HepG2 (cell line): ENCODE results near the gene HCFC2. TPM values are rescaled to one million over a fixed set of nuclear protein-coding genes. Genes with fewer than 3 reads are reported as not detected.

Experiments used
- ATAC-seq: fragments of 200-7000 bp; cut with Tn5 transposase; 3 replicates; pipeline ENCODE4 v1.9.1; 2020; ENCODE audit warnings: mild to moderate bottlenecking, moderate library complexity
- BruUV-seq: library from RNA; stranded (reverse); fragments of 400-500 nt; replicated peaks from 2 replicates; lab custom pipeline; 2021; lab: Mats Ljungman, UMichigan
- CTCF ChIA-PET: fragments of 300-600 bp; formaldehyde crosslinking; extraction: SDS; loops from one replicate; lab custom pipeline; 2021; ENCODE audit warnings: low total read pairs, inconsistent platforms, low intra/inter-chr PET ratio; lab: Yijun Ruan, JAX
- POLR2A ChIA-PET: fragments of 350-600 bp; sonication (Branson Sonifier 250); formaldehyde crosslinking; loops from one replicate; lab custom pipeline; 2020; ENCODE audit warnings: antibody characterized with exemption, inconsistent platforms; lab: Yijun Ruan, JAX
- DNase-seq: peaks from one replicate; pipeline ENCODE4 v3.0.0-alpha.2; 2015; ENCODE audit warnings: low spot score
- FAIRE-seq: peaks from 3 replicates; lab custom pipeline; 2011; peaks lifted over from hg19 to GRCh38; lab: Jason Lieb, UNC
- H2AFZ ChIP-seq: one replicate; pipeline ENCODE4 v1.6.1; 2011; ENCODE audit warnings: low read length, inconsistent platforms
- H3K27ac ChIP-seq: fragments of 300-600 bp; 3 replicates; pipeline ENCODE4 v1.8.0; 2011; ENCODE audit warnings: mixed run types, mild to moderate bottlenecking, mixed read lengths, low read length, inconsistent platforms; ENCODE audit not compliant: insufficient read depth; ENCODE audit errors: extremely low read length
- H3K27me3 ChIP-seq, 2 experiments: fragments of 200-600 bp in 1 of 2; 2 replicates in 1 of 2; 3 replicates in 1 of 2; pipeline versions ENCODE4 v1.6.0 to v1.8.0; 2011; ENCODE audit warnings: low read length in 2 of 2, mild to moderate bottlenecking in 2 of 2, moderate library complexity in 2 of 2, inconsistent platforms in 1 of 2; ENCODE audit not compliant: insufficient read depth in 2 of 2, control insufficient read depth in 1 of 2
- H3K36me3 ChIP-seq, 2 experiments: fragments of 200-600 bp in 1 of 2; replicated peaks in 1 of 2; 2 replicates in 1 of 2; 3 replicates in 1 of 2; pipeline versions ENCODE4 v1.5.1 to v1.8.0; 2011; ENCODE audit warnings: low read length in 2 of 2, inconsistent platforms in 1 of 2; ENCODE audit not compliant: insufficient read depth in 2 of 2, control insufficient read depth in 1 of 2
- H3K4me1 ChIP-seq: 2 replicates; pipeline ENCODE4 v1.5.1; 2012; ENCODE audit warnings: low read length, inconsistent platforms; ENCODE audit not compliant: insufficient read depth
- H3K4me2 ChIP-seq: 2 replicates; pipeline ENCODE4 v1.6.0; 2011; ENCODE audit warnings: low read depth, low read length, inconsistent platforms
- H3K4me3 ChIP-seq, 3 experiments: fragments of 200-600 bp in 1 of 3; sonication (generic), shearing (Covaris generic) in 1 of 3; replicated peaks in 1 of 3; 2 replicates each; pipeline ENCODE4 v1.5.1; 2011 to 2016; ENCODE audit warnings: low read length in 3 of 3, inconsistent platforms in 2 of 3, low read depth in 2 of 3, mild to moderate bottlenecking in 2 of 3, control low read depth in 1 of 3, mixed read lengths in 1 of 3; ENCODE audit not compliant: insufficient read depth in 1 of 3
- H3K79me2 ChIP-seq: one replicate; pipeline ENCODE4 v1.6.1; 2011; ENCODE audit warnings: low read length, inconsistent platforms; ENCODE audit not compliant: insufficient read depth
- H3K9ac ChIP-seq: 2 replicates; pipeline ENCODE4 v1.6.0; 2011; ENCODE audit warnings: mild to moderate bottlenecking, low read depth, low read length, inconsistent platforms; ENCODE audit not compliant: insufficient read depth
- H3K9me3 ChIP-seq: 2 replicates; pipeline ENCODE4 v1.5.1; 2012; ENCODE audit warnings: mild to moderate bottlenecking, low read length
- H4K20me1 ChIP-seq: 2 replicates; pipeline ENCODE4 v1.6.0; 2011; ENCODE audit warnings: inconsistent platforms, mild to moderate bottlenecking, low read length, moderate library complexity; ENCODE audit not compliant: insufficient read depth
- GTF3A ChIP-seq: sonication (generic); formaldehyde crosslinking; conservative IDR thresholded peaks from 2 replicates; pipeline ENCODE4 v1.4.0; 2020; ENCODE audit warnings: mild to moderate bottlenecking, missing genetic modification reagents
- SRSF9 ChIP-seq: fragments of 200-400 bp; formaldehyde crosslinking; IDR thresholded peaks from 2 replicates; pipeline ENCODE4 v1.6.1; 2018; ENCODE audit warnings: borderline replicate concordance, mild to moderate bottlenecking, low read depth, low read length; ENCODE audit not compliant: insufficient read depth, poor library complexity, severe bottlenecking
- ZNF549 ChIP-seq: sonication (generic); formaldehyde crosslinking; IDR thresholded peaks from 2 replicates; pipeline ENCODE4 v1.5.0; 2020; ENCODE audit warnings: missing genetic modification reagents
- WGBS: methylation state at CpG from one replicate; pipeline ENCODE4 v1.1.6; 2017; ENCODE audit warnings: low lambda C conversion rate; 5-methylcytosine and 5-hydroxymethylcytosine counted together
- in situ Hi-C: cut with HindIII; loops from 2 replicates; pipeline ENCODE4 v1.10.0; 2017; ENCODE audit warnings: low pct_unique_long_range_greater_than_20kb; ENCODE audit not compliant: extremely low pct_ligation_motif_present
- intact Hi-C: fragments of 100-400 bp; cut with micrococcal nuclease; formaldehyde crosslinking; loops from one replicate; pipeline ENCODE4 v1.10.0; 2022; ENCODE audit not compliant: unreplicated experiment
- polyA plus RNA-seq, 8 experiments: library from polyadenylated mRNA; depleted of rRNA in 3 of 8; stranded (reverse) in 7 of 8; unstranded in 1 of 8; fragments of >200 nt; fragmentation: Illumina TruSeq in 4 of 8; extraction: Trizol in 4 of 8; gene quantifications; 2 replicates each; pipeline versions ENCODE4 v1.2.1 to v1.2.3, GENCODE V29; 2011 to 2016; ENCODE audit warnings: low read depth in 4 of 8, missing spikeins in 1 of 8, mixed read lengths in 1 of 8; ENCODE audit not compliant: insufficient read depth in 1 of 8
- total RNA-seq, 5 experiments: library from RNA; depleted of rRNA; stranded (reverse); fragments of >200 nt; fragmentation: Illumina TruSeq; extraction: Trizol; gene quantifications; 2 replicates each; pipeline ENCODE4 v1.2.3, GENCODE V29; 2016; ENCODE audit warnings: low read depth in 1 of 5
- TF ChIP-seq, protein P1 (sequence below): sonication (generic); IDR thresholded peaks from 2 replicates; pipeline ENCODE4 v1.6.1; 2016; ENCODE audit warnings: low read depth, borderline replicate concordance
- TF ChIP-seq, protein P2 (sequence below): sonication (generic); formaldehyde crosslinking; IDR thresholded peaks from 2 replicates; pipeline ENCODE4 v1.5.1; 2020; ENCODE audit warnings: mild to moderate bottlenecking, missing genetic modification reagents, borderline replicate concordance
- TF ChIP-seq, protein P3 (sequence below): sonication (generic); formaldehyde crosslinking; IDR thresholded peaks from 2 replicates; pipeline ENCODE4 v1.8.0; 2022; ENCODE audit warnings: low read depth, missing genetic modification reagents

Gene HCFC2
- total and polyA plus RNA-seq, 2 of the 13 experiments (the other 11 are each of a cell fraction or from before 2014, with no cell fraction given) = 3.7 to 4.9 TPM

DNA sequence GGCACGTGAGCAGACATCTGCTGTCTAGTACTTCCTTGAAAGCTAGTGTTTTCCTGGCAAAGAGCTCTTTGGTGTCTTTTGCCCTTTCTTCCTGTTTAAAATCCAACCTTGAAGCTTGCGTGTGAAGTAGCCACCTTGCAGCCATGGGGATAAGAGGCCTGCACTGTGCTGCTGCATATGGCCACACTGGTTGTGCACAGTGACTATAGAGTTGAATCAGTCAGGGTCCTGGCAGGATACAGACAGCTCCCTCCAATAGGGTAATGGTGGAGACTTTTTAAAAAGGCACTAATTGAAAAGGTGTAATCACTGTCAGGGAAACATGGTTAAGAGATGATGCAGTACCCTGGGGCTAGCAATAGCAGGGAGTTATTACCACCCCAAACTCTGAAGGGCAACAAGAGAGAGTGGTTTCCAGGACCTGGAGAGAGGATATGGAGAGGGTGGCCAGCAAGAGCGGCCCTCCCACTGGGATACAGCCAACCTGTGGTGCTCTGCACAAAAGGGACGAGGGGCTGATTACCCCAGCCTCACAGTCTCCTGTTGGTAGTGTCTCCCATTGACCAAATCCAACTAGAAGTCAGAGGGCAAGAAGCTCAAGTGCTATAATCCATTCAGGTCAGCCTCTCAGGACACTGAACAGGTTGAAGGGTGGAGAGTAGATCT is 9.5 kb upstream of the HCFC2 start:
- peaks cover 10% of the 10 kb centered on the region for H3K4me1 ChIP-seq
- H3K9ac ChIP-seq = no peak overlapping the region
- POLR2A ChIA-PET = interaction anchor here (1.2 kb wide), 1 partner anchor 9 kb away, joined by 3 read pairs; the partner anchor contains the start of gene HCFC2
- no peak for FAIRE-seq
- intact Hi-C loops = no loop called here
- no peaks in the 10 kb centered on the region for H3K79me2 ChIP-seq
- TF ChIP-seq SRSF9 (no peak), ZNF549 (CRISPR knock-in tag) (no peak), GTF3A (no peak)
- TF ChIP-seq, protein P1, sequence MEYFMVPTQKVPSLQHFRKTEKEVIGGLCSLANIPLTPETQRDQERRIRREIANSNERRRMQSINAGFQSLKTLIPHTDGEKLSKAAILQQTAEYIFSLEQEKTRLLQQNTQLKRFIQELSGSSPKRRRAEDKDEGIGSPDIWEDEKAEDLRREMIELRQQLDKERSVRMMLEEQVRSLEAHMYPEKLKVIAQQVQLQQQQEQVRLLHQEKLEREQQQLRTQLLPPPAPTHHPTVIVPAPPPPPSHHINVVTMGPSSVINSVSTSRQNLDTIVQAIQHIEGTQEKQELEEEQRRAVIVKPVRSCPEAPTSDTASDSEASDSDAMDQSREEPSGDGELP = no peak
- TF ChIP-seq, protein P2, sequence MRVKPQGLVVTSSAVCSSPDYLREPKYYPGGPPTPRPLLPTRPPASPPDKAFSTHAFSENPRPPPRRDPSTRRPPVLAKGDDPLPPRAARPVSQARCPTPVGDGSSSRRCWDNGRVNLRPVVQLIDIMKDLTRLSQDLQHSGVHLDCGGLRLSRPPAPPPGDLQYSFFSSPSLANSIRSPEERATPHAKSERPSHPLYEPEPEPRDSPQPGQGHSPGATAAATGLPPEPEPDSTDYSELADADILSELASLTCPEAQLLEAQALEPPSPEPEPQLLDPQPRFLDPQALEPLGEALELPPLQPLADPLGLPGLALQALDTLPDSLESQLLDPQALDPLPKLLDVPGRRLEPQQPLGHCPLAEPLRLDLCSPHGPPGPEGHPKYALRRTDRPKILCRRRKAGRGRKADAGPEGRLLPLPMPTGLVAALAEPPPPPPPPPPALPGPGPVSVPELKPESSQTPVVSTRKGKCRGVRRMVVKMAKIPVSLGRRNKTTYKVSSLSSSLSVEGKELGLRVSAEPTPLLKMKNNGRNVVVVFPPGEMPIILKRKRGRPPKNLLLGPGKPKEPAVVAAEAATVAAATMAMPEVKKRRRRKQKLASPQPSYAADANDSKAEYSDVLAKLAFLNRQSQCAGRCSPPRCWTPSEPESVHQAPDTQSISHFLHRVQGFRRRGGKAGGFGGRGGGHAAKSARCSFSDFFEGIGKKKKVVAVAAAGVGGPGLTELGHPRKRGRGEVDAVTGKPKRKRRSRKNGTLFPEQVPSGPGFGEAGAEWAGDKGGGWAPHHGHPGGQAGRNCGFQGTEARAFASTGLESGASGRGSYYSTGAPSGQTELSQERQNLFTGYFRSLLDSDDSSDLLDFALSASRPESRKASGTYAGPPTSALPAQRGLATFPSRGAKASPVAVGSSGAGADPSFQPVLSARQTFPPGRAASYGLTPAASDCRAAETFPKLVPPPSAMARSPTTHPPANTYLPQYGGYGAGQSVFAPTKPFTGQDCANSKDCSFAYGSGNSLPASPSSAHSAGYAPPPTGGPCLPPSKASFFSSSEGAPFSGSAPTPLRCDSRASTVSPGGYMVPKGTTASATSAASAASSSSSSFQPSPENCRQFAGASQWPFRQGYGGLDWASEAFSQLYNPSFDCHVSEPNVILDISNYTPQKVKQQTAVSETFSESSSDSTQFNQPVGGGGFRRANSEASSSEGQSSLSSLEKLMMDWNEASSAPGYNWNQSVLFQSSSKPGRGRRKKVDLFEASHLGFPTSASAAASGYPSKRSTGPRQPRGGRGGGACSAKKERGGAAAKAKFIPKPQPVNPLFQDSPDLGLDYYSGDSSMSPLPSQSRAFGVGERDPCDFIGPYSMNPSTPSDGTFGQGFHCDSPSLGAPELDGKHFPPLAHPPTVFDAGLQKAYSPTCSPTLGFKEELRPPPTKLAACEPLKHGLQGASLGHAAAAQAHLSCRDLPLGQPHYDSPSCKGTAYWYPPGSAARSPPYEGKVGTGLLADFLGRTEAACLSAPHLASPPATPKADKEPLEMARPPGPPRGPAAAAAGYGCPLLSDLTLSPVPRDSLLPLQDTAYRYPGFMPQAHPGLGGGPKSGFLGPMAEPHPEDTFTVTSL (CRISPR knock-in tag) = no peak
- TF ChIP-seq, protein P3, sequence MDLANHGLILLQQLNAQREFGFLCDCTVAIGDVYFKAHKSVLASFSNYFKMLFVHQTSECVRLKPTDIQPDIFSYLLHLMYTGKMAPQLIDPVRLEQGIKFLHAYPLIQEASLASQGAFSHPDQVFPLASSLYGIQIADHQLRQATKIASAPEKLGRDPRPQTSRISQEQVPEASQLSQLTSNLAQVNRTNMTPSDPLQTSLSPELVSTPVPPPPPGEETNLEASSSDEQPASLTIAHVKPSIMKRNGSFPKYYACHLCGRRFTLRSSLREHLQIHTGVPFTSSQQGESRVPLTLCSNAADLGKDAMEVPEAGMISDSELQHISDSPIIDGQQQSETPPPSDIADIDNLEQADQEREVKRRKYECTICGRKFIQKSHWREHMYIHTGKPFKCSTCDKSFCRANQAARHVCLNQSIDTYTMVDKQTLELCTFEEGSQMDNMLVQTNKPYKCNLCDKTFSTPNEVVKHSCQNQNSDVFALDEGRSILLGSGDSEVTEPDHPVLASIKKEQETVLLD (CRISPR knock-in tag) = no peak
- no peaks in the 10 kb centered on the region for H3K36me3 ChIP-seq
- CTCF ChIA-PET = no interaction called here
- no TSS peak for BruUV-seq
- in situ Hi-C loops = loop anchor here (5.0 kb wide), 1 partner anchor 52 kb away; no protein-coding TSS in a partner anchor
- no peak for ATAC-seq
- H4K20me1 ChIP-seq = no peaks in the 10 kb centered on the region
- H2AFZ ChIP-seq = no peak overlapping the region
- H3K4me2 ChIP-seq = no peak overlapping the region
- no peak overlapping the region for H3K27ac ChIP-seq
- no peak overlapping the region for H3K4me3 ChIP-seq
- peaks cover 0 to 11% of the 10 kb centered on the region in 2 experiments; a peak in 4 of 5 replicates for H3K27me3 ChIP-seq
- H3K9me3 ChIP-seq = no peaks in the 10 kb centered on the region
- WGBS = 7% methylated on average over 4 of the region's 4 CpGs
- DNase-seq = no peak
